Measurements from ENCODE around the gene GLT8D2. TPM values are rescaled to one million over a fixed set of nuclear protein-coding genes. Genes with fewer than 3 reads are reported as not detected.
A peak's percentile ranks its signal among the peaks of the same experiment; 100 is the strongest.

GLT8D2 gene
- total and polyA plus RNA-seq, 2 of the 13 experiments (the other 11 are each of a cell fraction or from before 2014, with no cell fraction given) = not detected

DNA sequence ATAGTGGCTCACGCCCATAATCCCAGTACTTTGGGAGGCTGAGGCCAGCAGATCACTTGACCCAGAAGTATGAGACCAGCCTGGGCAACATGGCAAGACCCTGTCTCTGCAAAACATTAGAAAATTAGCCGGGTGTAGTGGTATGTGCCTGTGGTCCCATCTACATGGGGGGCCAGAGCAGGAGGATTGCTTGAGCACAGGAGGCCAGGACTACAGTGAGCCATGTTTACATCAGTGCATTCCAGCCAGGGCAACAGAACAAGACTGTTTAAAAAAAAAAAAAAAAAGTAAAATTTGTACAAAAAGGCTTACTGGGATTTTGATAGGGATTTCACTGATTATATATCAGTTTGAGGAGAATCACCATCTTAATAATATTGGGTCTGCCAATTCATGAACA lies 22.1 kb upstream of the GLT8D2 start (continued):
- TF ChIP-seq, protein P1, sequence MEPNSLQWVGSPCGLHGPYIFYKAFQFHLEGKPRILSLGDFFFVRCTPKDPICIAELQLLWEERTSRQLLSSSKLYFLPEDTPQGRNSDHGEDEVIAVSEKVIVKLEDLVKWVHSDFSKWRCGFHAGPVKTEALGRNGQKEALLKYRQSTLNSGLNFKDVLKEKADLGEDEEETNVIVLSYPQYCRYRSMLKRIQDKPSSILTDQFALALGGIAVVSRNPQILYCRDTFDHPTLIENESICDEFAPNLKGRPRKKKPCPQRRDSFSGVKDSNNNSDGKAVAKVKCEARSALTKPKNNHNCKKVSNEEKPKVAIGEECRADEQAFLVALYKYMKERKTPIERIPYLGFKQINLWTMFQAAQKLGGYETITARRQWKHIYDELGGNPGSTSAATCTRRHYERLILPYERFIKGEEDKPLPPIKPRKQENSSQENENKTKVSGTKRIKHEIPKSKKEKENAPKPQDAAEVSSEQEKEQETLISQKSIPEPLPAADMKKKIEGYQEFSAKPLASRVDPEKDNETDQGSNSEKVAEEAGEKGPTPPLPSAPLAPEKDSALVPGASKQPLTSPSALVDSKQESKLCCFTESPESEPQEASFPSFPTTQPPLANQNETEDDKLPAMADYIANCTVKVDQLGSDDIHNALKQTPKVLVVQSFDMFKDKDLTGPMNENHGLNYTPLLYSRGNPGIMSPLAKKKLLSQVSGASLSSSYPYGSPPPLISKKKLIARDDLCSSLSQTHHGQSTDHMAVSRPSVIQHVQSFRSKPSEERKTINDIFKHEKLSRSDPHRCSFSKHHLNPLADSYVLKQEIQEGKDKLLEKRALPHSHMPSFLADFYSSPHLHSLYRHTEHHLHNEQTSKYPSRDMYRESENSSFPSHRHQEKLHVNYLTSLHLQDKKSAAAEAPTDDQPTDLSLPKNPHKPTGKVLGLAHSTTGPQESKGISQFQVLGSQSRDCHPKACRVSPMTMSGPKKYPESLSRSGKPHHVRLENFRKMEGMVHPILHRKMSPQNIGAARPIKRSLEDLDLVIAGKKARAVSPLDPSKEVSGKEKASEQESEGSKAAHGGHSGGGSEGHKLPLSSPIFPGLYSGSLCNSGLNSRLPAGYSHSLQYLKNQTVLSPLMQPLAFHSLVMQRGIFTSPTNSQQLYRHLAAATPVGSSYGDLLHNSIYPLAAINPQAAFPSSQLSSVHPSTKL (CRISPR knock-in tag; IDR thresholded peaks at IDR 0.05) = no peak
- no peak for TF ChIP-seq ZNF850 (CRISPR knock-in tag; conservative IDR thresholded peaks at IDR 0.05)
- TF ChIP-seq, protein P2, sequence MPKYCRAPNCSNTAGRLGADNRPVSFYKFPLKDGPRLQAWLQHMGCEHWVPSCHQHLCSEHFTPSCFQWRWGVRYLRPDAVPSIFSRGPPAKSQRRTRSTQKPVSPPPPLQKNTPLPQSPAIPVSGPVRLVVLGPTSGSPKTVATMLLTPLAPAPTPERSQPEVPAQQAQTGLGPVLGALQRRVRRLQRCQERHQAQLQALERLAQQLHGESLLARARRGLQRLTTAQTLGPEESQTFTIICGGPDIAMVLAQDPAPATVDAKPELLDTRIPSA (CRISPR knock-in tag; IDR thresholded peaks at IDR 0.05; ENCODE audit: borderline replicate concordance) = no peak

DNA sequence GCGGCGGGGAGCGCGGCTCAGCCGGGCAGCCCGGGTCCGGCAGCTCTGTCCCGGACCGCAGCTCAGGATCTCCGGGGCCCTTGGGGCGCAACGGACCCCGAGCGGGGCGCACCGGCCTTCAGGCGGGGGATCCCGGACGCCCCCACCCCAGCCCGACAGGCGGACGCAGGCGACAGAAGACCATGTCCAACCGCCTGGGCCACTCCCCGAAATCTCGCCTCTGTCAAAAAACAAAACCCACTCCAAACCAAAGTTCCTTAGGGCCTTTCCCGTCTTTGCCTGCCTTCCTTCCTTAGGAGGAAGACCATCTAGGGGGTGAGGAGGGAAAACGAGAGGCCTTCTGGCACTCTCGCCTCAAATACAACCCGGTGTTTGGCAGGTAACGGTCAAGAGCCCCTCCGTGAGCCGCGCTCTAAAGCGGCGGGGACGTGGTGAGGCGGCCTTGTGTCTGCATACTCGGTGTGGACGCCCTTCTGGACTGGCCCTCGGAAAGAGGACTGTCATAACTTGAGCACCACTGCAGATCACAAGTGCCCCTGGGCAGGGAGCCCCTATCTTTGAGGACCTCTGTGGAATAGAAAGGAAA lies 14.9 kb upstream of the GLT8D2 start:
- ATAC-seq (peak; percentile 67), DNase-seq (ENCODE audit: low spot score) (no peak), FAIRE-seq (no peak)
- Histone ChIP-seq H3K4me1 (ENCODE audit: insufficient read depth, low read length) (peaks cover 16% of the 10 kb centered on the region), H3K9me3 (ENCODE audit: low read length) (no peaks in the 10 kb centered on the region), H3K4me3 (replicated peaks in 1 of 3; ENCODE audit: insufficient read depth in 1 of 3, low read depth in 2 of 3, low read length in 3 of 3) (peak overlapping the region; percentile 93 to 98 (median 97)), H3K4me2 (ENCODE audit: low read depth, low read length) (peak overlapping the region; percentile 93), H2AFZ (ENCODE audit: low read length) (no peak overlapping the region), H3K9ac (ENCODE audit: insufficient read depth, low read depth, low read length) (peak overlapping the region; percentile 73), H3K27me3 (ENCODE audit: control insufficient read depth in 1 of 2, insufficient read depth in 2 of 2, low read length in 2 of 2) (no peaks in the 10 kb centered on the region; a peak in 1 of 5 replicates), H3K79me2 (ENCODE audit: insufficient read depth, low read length) (peaks cover 2% of the 10 kb centered on the region), H3K36me3 (replicated peaks in 1 of 2; ENCODE audit: control insufficient read depth in 1 of 2, insufficient read depth in 2 of 2, low read length in 2 of 2) (no peaks in the 10 kb centered on the region), H4K20me1 (ENCODE audit: insufficient read depth, low read length) (no peaks in the 10 kb centered on the region), H3K27ac (ENCODE audit: extremely low read length, insufficient read depth, low read length) (peak overlapping the region; percentile 59)
- no TSS peak for BruUV-seq (replicated peaks)
- intact Hi-C loops (cut with micrococcal nuclease; ENCODE audit: unreplicated experiment) = loop anchor here (10.0 kb wide), 1 partner anchor 830 kb away; no protein-coding TSS in a partner anchor
- CTCF ChIA-PET (ENCODE audit: low intra/inter-chr PET ratio, low total read pairs) = no interaction called here
- in situ Hi-C loops (cut with HindIII; ENCODE audit: extremely low pct_ligation_motif_present, low pct_unique_long_range_greater_than_20kb) = no loop called here
- WGBS (ENCODE audit: low lambda C conversion rate) = 0% methylated on average over 11 of the region's 41 CpGs
- POLR2A ChIA-PET = interaction anchor here (1.2 to 2.2 kb wide), 3 partner anchors 73 to 135 kb away, joined by 3 to 13 read pairs (median 9); partner anchors contain the start of genes HSP90B1, NFYB and TDG
- 0 out of 2 replicates have a peak, but pooled peaks have one; percentile 11 for TF ChIP-seq ZZZ3 (CRISPR knock-in tag; IDR thresholded peaks at IDR 0.05; ENCODE audit: borderline replicate concordance)
- TF ChIP-seq, protein P3, sequence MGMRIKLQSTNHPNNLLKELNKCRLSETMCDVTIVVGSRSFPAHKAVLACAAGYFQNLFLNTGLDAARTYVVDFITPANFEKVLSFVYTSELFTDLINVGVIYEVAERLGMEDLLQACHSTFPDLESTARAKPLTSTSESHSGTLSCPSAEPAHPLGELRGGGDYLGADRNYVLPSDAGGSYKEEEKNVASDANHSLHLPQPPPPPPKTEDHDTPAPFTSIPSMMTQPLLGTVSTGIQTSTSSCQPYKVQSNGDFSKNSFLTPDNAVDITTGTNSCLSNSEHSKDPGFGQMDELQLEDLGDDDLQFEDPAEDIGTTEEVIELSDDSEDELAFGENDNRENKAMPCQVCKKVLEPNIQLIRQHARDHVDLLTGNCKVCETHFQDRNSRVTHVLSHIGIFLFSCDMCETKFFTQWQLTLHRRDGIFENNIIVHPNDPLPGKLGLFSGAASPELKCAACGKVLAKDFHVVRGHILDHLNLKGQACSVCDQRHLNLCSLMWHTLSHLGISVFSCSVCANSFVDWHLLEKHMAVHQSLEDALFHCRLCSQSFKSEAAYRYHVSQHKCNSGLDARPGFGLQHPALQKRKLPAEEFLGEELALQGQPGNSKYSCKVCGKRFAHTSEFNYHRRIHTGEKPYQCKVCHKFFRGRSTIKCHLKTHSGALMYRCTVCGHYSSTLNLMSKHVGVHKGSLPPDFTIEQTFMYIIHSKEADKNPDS (CRISPR knock-in tag; IDR thresholded peaks at IDR 0.05) = peak; percentile 85; the same call in 1 of the 2 replicates
- TF ChIP-seq, protein P4, sequence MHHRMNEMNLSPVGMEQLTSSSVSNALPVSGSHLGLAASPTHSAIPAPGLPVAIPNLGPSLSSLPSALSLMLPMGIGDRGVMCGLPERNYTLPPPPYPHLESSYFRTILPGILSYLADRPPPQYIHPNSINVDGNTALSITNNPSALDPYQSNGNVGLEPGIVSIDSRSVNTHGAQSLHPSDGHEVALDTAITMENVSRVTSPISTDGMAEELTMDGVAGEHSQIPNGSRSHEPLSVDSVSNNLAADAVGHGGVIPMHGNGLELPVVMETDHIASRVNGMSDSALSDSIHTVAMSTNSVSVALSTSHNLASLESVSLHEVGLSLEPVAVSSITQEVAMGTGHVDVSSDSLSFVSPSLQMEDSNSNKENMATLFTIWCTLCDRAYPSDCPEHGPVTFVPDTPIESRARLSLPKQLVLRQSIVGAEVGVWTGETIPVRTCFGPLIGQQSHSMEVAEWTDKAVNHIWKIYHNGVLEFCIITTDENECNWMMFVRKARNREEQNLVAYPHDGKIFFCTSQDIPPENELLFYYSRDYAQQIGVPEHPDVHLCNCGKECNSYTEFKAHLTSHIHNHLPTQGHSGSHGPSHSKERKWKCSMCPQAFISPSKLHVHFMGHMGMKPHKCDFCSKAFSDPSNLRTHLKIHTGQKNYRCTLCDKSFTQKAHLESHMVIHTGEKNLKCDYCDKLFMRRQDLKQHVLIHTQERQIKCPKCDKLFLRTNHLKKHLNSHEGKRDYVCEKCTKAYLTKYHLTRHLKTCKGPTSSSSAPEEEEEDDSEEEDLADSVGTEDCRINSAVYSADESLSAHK (CRISPR knock-in tag; IDR thresholded peaks at IDR 0.05; ENCODE audit: borderline replicate concordance) = no peak
